Inflammatory macrophage treated with lipopolysaccharide for 4 hours (primary cell): Measurements from ENCODE around the gene SORCS2.

Experiments used
- DNase-seq: peaks from one replicate; pipeline ENCODE4 v3.0.0-alpha.2; 2020

Gene SORCS2

GRCh38 chr4:7422151-7422897, 230.0 kb downstream of the SORCS2 start:
- no peak for DNase-seq

- no peak for DNase-seq
These were observed 230.5 kb downstream of the SORCS2 start for GRCh38 chr4:7422898-7423180.

- DNase-seq, result no peak
These were observed 231.1 kb downstream of the SORCS2 start for GRCh38 chr4:7423391-7423790.

GRCh38 chr4:7423801-7424552, 231.6 kb downstream of the SORCS2 start:
- DNase-seq, result no peak

GRCh38 chr4:7424553-7425111, 232.3 kb downstream of the SORCS2 start:
- no peak for DNase-seq

GRCh38 chr4:7425124-7425523, 232.8 kb downstream of the SORCS2 start:
- no peak for DNase-seq

- DNase-seq, result no peak
These were observed 233.5 kb downstream of the SORCS2 start for GRCh38 chr4:7425591-7426468.

GRCh38 chr4:7426525-7427171, 234.3 kb downstream of the SORCS2 start:
- no peak for DNase-seq

GRCh38 chr4:7427361-7427760, 235.0 kb downstream of the SORCS2 start:
- no peak for DNase-seq

GRCh38 chr4:7427831-7428260, 235.5 kb downstream of the SORCS2 start:
- DNase-seq, result no peak

GRCh38 chr4:7428261-7429068, 236.1 kb downstream of the SORCS2 start:
- no peak for DNase-seq

- DNase-seq, result no peak
These were observed 236.7 kb downstream of the SORCS2 start for GRCh38 chr4:7429069-7429416.

GRCh38 chr4:7429601-7430078, 237.3 kb downstream of the SORCS2 start:
- no peak for DNase-seq

- DNase-seq, result no peak
These were observed 238.1 kb downstream of the SORCS2 start for GRCh38 chr4:7430368-7430964.

GRCh38 chr4:7430965-7431695, 238.8 kb downstream of the SORCS2 start:
- DNase-seq, result no peak

- no peak for DNase-seq
These were observed 239.6 kb downstream of the SORCS2 start for GRCh38 chr4:7431696-7432530.

- DNase-seq, result no peak
These were observed 240.4 kb downstream of the SORCS2 start for GRCh38 chr4:7432531-7433375.

GRCh38 chr4:7433376-7434140, 241.2 kb downstream of the SORCS2 start:
- DNase-seq, result no peak
